Activated CD4-positive, alpha-beta T cell treated with anti-CD3 and anti-CD28 coated beads for 48 hours (primary cell): ENCODE measurements around the gene PSMA6.
"Not testable (repeated sequence)": the region's sequence is repeated elsewhere in the genome, so short reads cannot be mapped to it uniquely, and the experiment has no call there.

Source experiments
- DNase-seq: peaks from one replicate; pipeline ENCODE4 v3.0.0-alpha.2; 2020

The PSMA6 gene

GRCh38 chr14:35326375-35326774 lies 34.2 kb downstream of the PSMA6 start:
- no peak for DNase-seq

- DNase-seq, result no peak
Observed at GRCh38 chr14:35331605-35332516, 39.7 kb downstream of the PSMA6 start.

GRCh38 chr14:35332517-35333263 lies 40.5 kb downstream of the PSMA6 start:
- peak; percentile 79 for DNase-seq

GRCh38 chr14:35333264-35333730 lies 41.1 kb downstream of the PSMA6 start:
- peak; percentile 31 for DNase-seq

- DNase-seq, result peak; percentile 61
Observed at GRCh38 chr14:35333797-35334743, 41.9 kb downstream of the PSMA6 start.

- no peak for DNase-seq
Observed at GRCh38 chr14:35335388-35336092, 43.4 kb downstream of the PSMA6 start.

- not testable (repeated sequence) for DNase-seq
Observed at GRCh38 chr14:35336171-35336493, 44.0 kb downstream of the PSMA6 start.

GRCh38 chr14:35336494-35337268 lies 44.5 kb downstream of the PSMA6 start:
- no peak for DNase-seq

- no peak for DNase-seq
Observed at GRCh38 chr14:35337269-35338255, 45.4 kb downstream of the PSMA6 start.

GRCh38 chr14:35338731-35339405 lies 46.7 kb downstream of the PSMA6 start:
- no peak for DNase-seq

GRCh38 chr14:35339761-35340406 lies 47.7 kb downstream of the PSMA6 start:
- no peak for DNase-seq

- DNase-seq, result no peak
Observed at GRCh38 chr14:35340616-35341453, 48.7 kb downstream of the PSMA6 start.

- peak; percentile 47 for DNase-seq
Observed at GRCh38 chr14:35341454-35341750, 49.2 kb downstream of the PSMA6 start.

- no peak for DNase-seq
Observed at GRCh38 chr14:35341751-35342488, 49.7 kb downstream of the PSMA6 start.

- no peak for DNase-seq
Observed at GRCh38 chr14:35342489-35343010, 50.4 kb downstream of the PSMA6 start.

- no peak for DNase-seq
Observed at GRCh38 chr14:35343702-35344101, 51.5 kb downstream of the PSMA6 start.
